HepG2 (cell line): ENCODE results near the gene FOXRED2. TPM values are rescaled to one million over a fixed set of nuclear protein-coding genes. Genes with fewer than 3 reads are reported as not detected.

Source experiments
- CEBPG ChIP-seq: IDR thresholded peaks from 2 replicates; pipeline ENCODE4 v1.6.1; 2016
- DNMT3B ChIP-seq: conservative IDR thresholded peaks from 2 replicates; pipeline ENCODE4 v1.6.1; 2016; ENCODE audit warnings: missing biosample characterization, control low read depth
- ISX ChIP-seq: sonication (generic); formaldehyde crosslinking; conservative IDR thresholded peaks from 2 replicates; pipeline ENCODE4 v1.5.0; 2020; ENCODE audit warnings: missing genetic modification reagents
- KAT8 ChIP-seq: IDR thresholded peaks from 2 replicates; pipeline ENCODE4 v1.6.1; 2016; ENCODE audit warnings: missing genetic modification reagents, missing compliant biosample characterization
- MXD4 ChIP-seq: IDR thresholded peaks from 2 replicates; pipeline ENCODE4 v1.6.1; 2016; ENCODE audit warnings: mild to moderate bottlenecking, missing biosample characterization, missing genetic modification reagents
- NAIF1 ChIP-seq: sonication (generic); formaldehyde crosslinking; IDR thresholded peaks from 2 replicates; pipeline ENCODE4 v1.5.0; 2020; ENCODE audit warnings: mild to moderate bottlenecking, missing genetic modification reagents, borderline replicate concordance
- NR2C2 ChIP-seq: sonication (generic); formaldehyde crosslinking; IDR thresholded peaks from 2 replicates; pipeline ENCODE4 v1.4.0; 2020; ENCODE audit warnings: missing genetic modification reagents, mild to moderate bottlenecking, moderate library complexity, borderline replicate concordance
- NR3C1 ChIP-seq: sonication (generic); formaldehyde crosslinking; IDR thresholded peaks from 2 replicates; pipeline ENCODE4 v1.4.0; 2020; ENCODE audit warnings: missing genetic modification reagents
- RCOR2 ChIP-seq: IDR thresholded peaks from 2 replicates; pipeline ENCODE4 v1.6.1; 2016; ENCODE audit warnings: missing biosample characterization, missing genetic modification reagents
- SMAD9 ChIP-seq: sonication (generic); formaldehyde crosslinking; IDR thresholded peaks from 2 replicates; pipeline ENCODE4 v1.5.1; 2020; ENCODE audit warnings: mild to moderate bottlenecking, missing genetic modification reagents
- STAT5B ChIP-seq: sonication (generic); formaldehyde crosslinking; IDR thresholded peaks from 2 replicates; pipeline ENCODE4 v1.4.0; 2020; ENCODE audit warnings: missing genetic modification reagents
- ZNF235 ChIP-seq: sonication (generic); formaldehyde crosslinking; IDR thresholded peaks from 2 replicates; pipeline ENCODE4 v1.8.1; 2023; ENCODE audit warnings: mild to moderate bottlenecking, missing genetic modification reagents, borderline replicate concordance
- ZNF333 ChIP-seq: sonication (generic); formaldehyde crosslinking; IDR thresholded peaks from 2 replicates; pipeline ENCODE4 v1.4.0; 2020; ENCODE audit warnings: mild to moderate bottlenecking, missing genetic modification reagents, borderline replicate concordance
- ZNF605 ChIP-seq: sonication (generic); formaldehyde crosslinking; IDR thresholded peaks from 2 replicates; pipeline ENCODE4 v1.8.0; 2022; ENCODE audit warnings: mild to moderate bottlenecking, missing genetic modification reagents
- ZNF737 ChIP-seq: sonication (generic); formaldehyde crosslinking; IDR thresholded peaks from 2 replicates; pipeline ENCODE4 v1.5.0; 2020; ENCODE audit warnings: missing genetic modification reagents, mild to moderate bottlenecking, borderline replicate concordance
- ZNF746 ChIP-seq: sonication (generic); formaldehyde crosslinking; IDR thresholded peaks from 2 replicates; pipeline ENCODE4 v1.8.0; 2022; ENCODE audit warnings: mild to moderate bottlenecking, missing genetic modification reagents
- ZNF891 ChIP-seq: sonication (generic); formaldehyde crosslinking; IDR thresholded peaks from 2 replicates; pipeline ENCODE4 v1.5.0; 2020; ENCODE audit warnings: mild to moderate bottlenecking, missing genetic modification reagents
- ZSCAN29 ChIP-seq: sonication (generic); formaldehyde crosslinking; conservative IDR thresholded peaks from 2 replicates; pipeline ENCODE4 v1.4.0; 2020; ENCODE audit warnings: mild to moderate bottlenecking, missing genetic modification reagents
- polyA plus RNA-seq, 8 experiments: library from polyadenylated mRNA; depleted of rRNA in 3 of 8; stranded (reverse) in 7 of 8; unstranded in 1 of 8; fragments of >200 nt; fragmentation: Illumina TruSeq in 4 of 8; extraction: Trizol in 4 of 8; gene quantifications; 2 replicates each; pipeline versions ENCODE4 v1.2.1 to v1.2.3, GENCODE V29; 2011 to 2016; ENCODE audit warnings: low read depth in 4 of 8, missing spikeins in 1 of 8, mixed read lengths in 1 of 8; ENCODE audit not compliant: insufficient read depth in 1 of 8
- total RNA-seq, 5 experiments: library from RNA; depleted of rRNA; stranded (reverse); fragments of >200 nt; fragmentation: Illumina TruSeq; extraction: Trizol; gene quantifications; 2 replicates each; pipeline ENCODE4 v1.2.3, GENCODE V29; 2016; ENCODE audit warnings: low read depth in 1 of 5
- TF ChIP-seq, protein P1 (sequence below): IDR thresholded peaks from 2 replicates; pipeline ENCODE4 v1.6.1; 2016; ENCODE audit warnings: control low read depth
- TF ChIP-seq, protein P2 (sequence below): IDR thresholded peaks from 2 replicates; pipeline ENCODE4 v1.6.1; 2012; ENCODE audit warnings: low read depth, low read length, improper control_type of control experiment
- TF ChIP-seq, protein P3 (sequence below): sonication (generic); formaldehyde crosslinking; IDR thresholded peaks from 2 replicates; pipeline ENCODE4 v1.5.0; 2020; ENCODE audit warnings: mild to moderate bottlenecking, missing genetic modification reagents
- TF ChIP-seq, protein P4 (sequence below): sonication (generic); formaldehyde crosslinking; IDR thresholded peaks from 2 replicates; pipeline ENCODE4 v1.5.0; 2020; ENCODE audit warnings: missing genetic modification reagents

The FOXRED2 gene
- total and polyA plus RNA-seq, 2 of the 13 experiments (the other 11 are each of a cell fraction or from before 2014, with no cell fraction given) = 9.3 to 28.1 TPM

DNA sequence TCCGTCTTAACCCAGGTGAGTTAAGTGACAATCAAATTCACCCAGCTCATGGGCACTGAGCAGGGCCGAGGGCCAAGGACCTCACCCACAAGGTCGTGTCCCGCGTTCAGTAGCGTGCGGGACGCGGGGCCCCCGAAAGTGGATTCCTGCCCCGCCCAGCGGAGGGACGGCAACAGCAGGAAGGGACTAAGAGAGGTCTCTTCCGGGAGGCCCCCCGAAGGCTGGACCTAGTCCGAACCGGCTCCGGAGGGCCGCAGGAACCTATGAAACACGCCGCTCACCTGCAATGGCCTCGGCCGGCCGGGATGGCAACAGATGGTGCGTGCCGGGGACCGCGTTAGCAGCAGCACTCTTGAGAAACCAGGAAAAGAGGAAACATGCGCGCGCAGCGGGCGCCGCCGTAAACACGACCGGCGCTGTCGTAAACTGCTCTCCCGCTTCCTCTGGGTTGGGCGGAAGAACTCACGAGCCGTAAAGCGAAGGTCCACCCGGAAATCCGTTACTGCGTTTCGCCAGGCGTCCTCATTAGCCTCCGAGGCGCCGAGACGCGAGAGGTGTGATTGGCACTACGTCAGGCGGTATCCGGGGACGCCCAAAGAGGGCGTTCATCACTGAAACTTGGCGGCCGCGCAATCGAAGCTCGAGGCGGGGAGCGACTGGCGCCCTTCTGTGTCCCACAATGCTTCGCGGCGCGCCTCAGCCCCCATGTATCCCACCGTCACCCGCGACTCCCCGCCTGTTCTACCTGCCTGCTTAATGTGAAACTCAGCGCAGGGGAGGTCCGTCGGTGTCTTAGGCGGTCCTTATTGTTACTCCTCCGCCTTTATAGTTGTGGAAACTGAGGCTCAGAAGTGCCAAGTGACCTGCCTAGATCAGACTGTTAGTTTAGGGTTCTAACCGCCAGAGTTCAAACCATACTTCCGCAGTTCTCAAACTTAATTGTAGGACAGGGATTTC lies 22.2 kb upstream of the FOXRED2 start, which contains the start of gene EIF3D (continued):
- TF ChIP-seq, protein P1, sequence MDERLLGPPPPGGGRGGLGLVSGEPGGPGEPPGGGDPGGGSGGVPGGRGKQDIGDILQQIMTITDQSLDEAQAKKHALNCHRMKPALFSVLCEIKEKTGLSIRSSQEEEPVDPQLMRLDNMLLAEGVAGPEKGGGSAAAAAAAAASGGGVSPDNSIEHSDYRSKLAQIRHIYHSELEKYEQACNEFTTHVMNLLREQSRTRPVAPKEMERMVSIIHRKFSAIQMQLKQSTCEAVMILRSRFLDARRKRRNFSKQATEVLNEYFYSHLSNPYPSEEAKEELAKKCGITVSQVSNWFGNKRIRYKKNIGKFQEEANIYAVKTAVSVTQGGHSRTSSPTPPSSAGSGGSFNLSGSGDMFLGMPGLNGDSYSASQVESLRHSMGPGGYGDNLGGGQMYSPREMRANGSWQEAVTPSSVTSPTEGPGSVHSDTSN = peak; percentile 71
- peak; percentile 94 for TF ChIP-seq NR2C2 (CRISPR knock-in tag)
- TF ChIP-seq NR3C1 (CRISPR knock-in tag) = no peak
- no peak for TF ChIP-seq ZNF746 (CRISPR knock-in tag)
- peak; percentile 77; the same call in 1 of the 2 replicates for TF ChIP-seq ZSCAN29 (CRISPR knock-in tag)
- TF ChIP-seq ZNF737 (CRISPR knock-in tag) = peak; percentile 65; the same call in 1 of the 2 replicates
- peak; percentile 93 for TF ChIP-seq MXD4 (CRISPR knock-in tag)
- TF ChIP-seq RCOR2 (CRISPR knock-in tag) = no peak; the same call in 1 of the 2 replicates
- TF ChIP-seq ZNF333 = 0 out of 2 replicates have a peak, but pooled peaks have one; percentile 27
- TF ChIP-seq, protein P2, sequence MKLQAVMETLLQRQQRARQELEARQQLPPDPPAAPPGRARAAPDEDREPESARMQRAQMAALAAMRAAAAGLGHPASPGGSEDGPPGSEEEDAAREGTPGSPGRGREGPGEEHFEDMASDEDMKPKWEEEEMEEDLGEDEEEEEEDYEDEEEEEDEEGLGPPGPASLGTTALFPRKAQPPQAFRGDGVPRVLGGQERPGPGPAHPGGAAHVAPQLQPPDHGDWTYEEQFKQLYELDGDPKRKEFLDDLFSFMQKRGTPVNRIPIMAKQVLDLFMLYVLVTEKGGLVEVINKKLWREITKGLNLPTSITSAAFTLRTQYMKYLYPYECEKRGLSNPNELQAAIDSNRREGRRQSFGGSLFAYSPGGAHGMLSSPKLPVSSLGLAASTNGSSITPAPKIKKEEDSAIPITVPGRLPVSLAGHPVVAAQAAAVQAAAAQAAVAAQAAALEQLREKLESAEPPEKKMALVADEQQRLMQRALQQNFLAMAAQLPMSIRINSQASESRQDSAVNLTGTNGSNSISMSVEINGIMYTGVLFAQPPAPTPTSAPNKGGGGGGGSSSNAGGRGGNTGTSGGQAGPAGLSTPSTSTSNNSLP = peak; percentile 66; the same call in 1 of the 2 replicates
- TF ChIP-seq ZNF235 (CRISPR knock-in tag) = no peak
- TF ChIP-seq NAIF1 (CRISPR knock-in tag) = no peak
- peak; percentile 29; the same call in 1 of the 2 replicates for TF ChIP-seq SMAD9 (CRISPR knock-in tag)
- TF ChIP-seq CEBPG (CRISPR knock-in tag) = peak; percentile 60
- TF ChIP-seq ZNF605 (CRISPR knock-in tag) = peak; percentile 90
- peak; percentile 70; the same call in 1 of the 2 replicates for TF ChIP-seq ISX
- TF ChIP-seq, protein P3, sequence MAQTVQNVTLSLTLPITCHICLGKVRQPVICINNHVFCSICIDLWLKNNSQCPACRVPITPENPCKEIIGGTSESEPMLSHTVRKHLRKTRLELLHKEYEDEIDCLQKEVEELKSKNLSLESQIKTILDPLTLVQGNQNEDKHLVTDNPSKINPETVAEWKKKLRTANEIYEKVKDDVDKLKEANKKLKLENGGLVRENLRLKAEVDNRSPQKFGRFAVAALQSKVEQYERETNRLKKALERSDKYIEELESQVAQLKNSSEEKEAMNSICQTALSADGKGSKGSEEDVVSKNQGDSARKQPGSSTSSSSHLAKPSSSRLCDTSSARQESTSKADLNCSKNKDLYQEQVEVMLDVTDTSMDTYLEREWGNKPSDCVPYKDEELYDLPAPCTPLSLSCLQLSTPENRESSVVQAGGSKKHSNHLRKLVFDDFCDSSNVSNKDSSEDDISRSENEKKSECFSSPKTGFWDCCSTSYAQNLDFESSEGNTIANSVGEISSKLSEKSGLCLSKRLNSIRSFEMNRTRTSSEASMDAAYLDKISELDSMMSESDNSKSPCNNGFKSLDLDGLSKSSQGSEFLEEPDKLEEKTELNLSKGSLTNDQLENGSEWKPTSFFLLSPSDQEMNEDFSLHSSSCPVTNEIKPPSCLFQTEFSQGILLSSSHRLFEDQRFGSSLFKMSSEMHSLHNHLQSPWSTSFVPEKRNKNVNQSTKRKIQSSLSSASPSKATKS = no peak
- TF ChIP-seq KAT8 (CRISPR knock-in tag) = peak; percentile 99
- peak; percentile 76; the same call in 1 of the 2 replicates for TF ChIP-seq DNMT3B
- peak; percentile 20; the same call in 1 of the 2 replicates for TF ChIP-seq STAT5B
- TF ChIP-seq, protein P4, sequence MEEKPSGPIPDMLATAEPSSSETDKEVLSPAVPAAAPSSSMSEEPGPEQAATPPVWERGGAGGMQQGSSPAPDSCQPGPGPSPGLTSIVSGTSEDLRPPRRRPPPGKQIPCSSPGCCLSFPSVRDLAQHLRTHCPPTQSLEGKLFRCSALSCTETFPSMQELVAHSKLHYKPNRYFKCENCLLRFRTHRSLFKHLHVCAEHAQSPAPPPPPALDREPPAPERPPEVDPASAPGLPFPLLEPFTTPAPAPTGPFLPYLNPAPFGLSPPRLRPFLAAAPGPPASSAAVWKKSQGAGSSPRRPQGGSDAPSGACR = 0 out of 2 replicates have a peak, but pooled peaks have one; percentile 48
- peak; percentile 57; the same call in 1 of the 2 replicates for TF ChIP-seq ZNF891
